Calu3 (cell line): Measurements from ENCODE around the gene CRTC2. TPM values are rescaled to one million over a fixed set of nuclear protein-coding genes. Genes with fewer than 3 reads are reported as not detected.

ENCODE experiments used
- BruUV-seq: library from RNA; stranded (reverse); fragments of 400-500 nt; replicated peaks from 2 replicates; lab custom pipeline; 2021; lab: Mats Ljungman, UMichigan
- CTCF ChIA-PET: fragments of 300-600 bp; sonication (Branson Sonifier 250); formaldehyde crosslinking; loops from one replicate; lab custom pipeline; 2022; ENCODE audit warnings: antibody characterized with exemption; lab: Charles Lee
- DNase-seq: peaks from one replicate; pipeline ENCODE4 v3.0.0; 2022
- H3K27ac Mint-ChIP-seq: one replicate; pipeline ENCODE4 v1.8.0; 2022; ENCODE audit warnings: mixed read lengths; ENCODE audit not compliant: unreplicated experiment
- H3K27me3 Mint-ChIP-seq: one replicate; pipeline ENCODE4 v1.8.0; 2022; ENCODE audit warnings: mixed read lengths; ENCODE audit not compliant: unreplicated experiment
- H3K36me3 Mint-ChIP-seq: one replicate; pipeline ENCODE4 v1.8.0; 2022; ENCODE audit warnings: mild to moderate bottlenecking, moderate library complexity, mixed read lengths; ENCODE audit not compliant: insufficient read depth, unreplicated experiment
- H3K4me1 Mint-ChIP-seq: one replicate; pipeline ENCODE4 v1.8.0; 2022; ENCODE audit warnings: mild to moderate bottlenecking, low read depth, mixed read lengths; ENCODE audit not compliant: unreplicated experiment
- H3K4me3 Mint-ChIP-seq: one replicate; pipeline ENCODE4 v1.8.0; 2022; ENCODE audit warnings: mild to moderate bottlenecking, low read depth, moderate library complexity, mixed read lengths; ENCODE audit not compliant: unreplicated experiment
- H3K9me3 Mint-ChIP-seq: one replicate; pipeline ENCODE4 v1.8.0; 2022; ENCODE audit warnings: low read depth, mixed read lengths; ENCODE audit not compliant: unreplicated experiment
- CTCF ChIP-seq: fragments of 200-600 bp; IDR thresholded peaks from one replicate; pipeline ENCODE4 v1.8.0; 2022; ENCODE audit warnings: antibody characterized with exemption; ENCODE audit not compliant: unreplicated experiment
- intact Hi-C: fragments of 100-400 bp; cut with micrococcal nuclease; formaldehyde crosslinking; loops from one replicate; pipeline ENCODE4 v1.10.0; 2022; ENCODE audit not compliant: unreplicated experiment
- microRNA-seq: library from miRNA; unstranded; fragments of <30 nt; microRNA quantifications from one replicate; pipeline ENCODE4 v1.2.0, GENCODE V29; 2022
- total RNA-seq: library from RNA; stranded (reverse); gene quantifications from 2 replicates; pipeline ENCODE4 v1.2.3, GENCODE V29; 2022

Gene CRTC2
- total RNA-seq, 1 experiment from 2014 or later = 52.1 TPM

DNA sequence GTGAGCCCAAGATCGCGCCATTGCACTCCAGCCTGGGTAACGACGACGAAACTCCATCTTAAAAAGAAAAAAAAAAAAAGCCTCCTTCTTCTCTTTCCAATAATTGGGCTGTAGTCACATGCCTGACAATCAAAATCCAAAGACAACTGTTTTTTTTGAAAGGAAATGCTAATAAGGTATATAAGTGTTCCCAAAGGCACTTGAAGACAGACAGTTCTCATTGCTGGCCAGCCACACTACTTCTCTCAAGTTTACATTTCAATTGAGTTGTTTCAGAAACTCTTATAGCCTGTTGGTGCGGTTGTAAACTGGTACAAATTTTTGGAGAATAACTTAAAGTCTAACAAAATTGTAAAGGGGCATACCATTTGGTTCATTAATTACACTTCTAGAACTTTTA, 58.9 kb downstream of the CRTC2 start:
- H3K4me3 Mint-ChIP-seq = no peak overlapping the region
- intact Hi-C loops = no loop called here
- no peaks in the 10 kb centered on the region for H3K27me3 Mint-ChIP-seq
- no peaks in the 10 kb centered on the region for H3K9me3 Mint-ChIP-seq
- H3K4me1 Mint-ChIP-seq = no peaks in the 10 kb centered on the region
- DNase-seq = no peak
- CTCF ChIA-PET = no interaction called here
- peaks cover 19% of the 10 kb centered on the region for H3K36me3 Mint-ChIP-seq
- BruUV-seq = no TSS peak
- no peak overlapping the region for H3K27ac Mint-ChIP-seq
- TF ChIP-seq CTCF = no peak

Small RNAs within 50 kb of the gene (microRNA-seq; reads per million reads assigned to microRNA genes)
- gene MIR6737 = not detected

Other genes with a start within 250 kb of the CRTC2 start
- 55.9 and 57.1 TPM in 2 replicates for gene INTS3, start 230.6 kb downstream of the CRTC2 start, total RNA-seq
- 9.0 and 11.9 TPM in 2 replicates for gene SLC27A3, start 183.2 kb downstream of the CRTC2 start, total RNA-seq
- 58.3 and 62.5 TPM in 2 replicates for gene GATAD2B, start 35.6 kb downstream of the CRTC2 start, total RNA-seq
- gene DENND4B, start 11.9 kb downstream of the CRTC2 start, total RNA-seq = 89.0 and 90.0 TPM in 2 replicates
- gene SLC39A1, start 4.9 kb upstream of the CRTC2 start, total RNA-seq = 138 and 152 TPM in 2 replicates
- 23.2 and 26.5 TPM in 2 replicates for gene CREB3L4, start 9.3 kb upstream of the CRTC2 start, total RNA-seq
- 105 and 115 TPM in 2 replicates for gene JTB, start 19.1 kb upstream of the CRTC2 start, total RNA-seq
- gene RAB13, start 27.7 kb upstream of the CRTC2 start, total RNA-seq = 87.5 and 95.0 TPM in 2 replicates
- gene RPS27, start 32.1 kb upstream of the CRTC2 start, total RNA-seq = 1,532 and 1,783 TPM in 2 replicates
- gene NUP210L, start 196.5 kb upstream of the CRTC2 start, total RNA-seq = 0.12 TPM in 1 of 2 replicates, not detected in the other
- gene TPM3, start 233.5 kb upstream of the CRTC2 start, total RNA-seq = 564 and 582 TPM in 2 replicates
- not detected in 2 replicates for gene CFAP141, start 247.7 kb upstream of the CRTC2 start, total RNA-seq